Brain microvascular endothelial cell (primary cell): Measurements from ENCODE around the gene CETP.

Experiments used
- DNase-seq: peaks from one replicate; pipeline ENCODE4 v3.0.0-alpha.2; 2020
- H3K27ac ChIP-seq: fragments of 250-450 bp; sonication (Bioruptor Pico); 2 replicates; pipeline ENCODE4 v1.5.1; 2020; ENCODE audit warnings: mild to moderate bottlenecking, moderate library complexity
- H3K27me3 ChIP-seq: fragments of 250-450 bp; sonication (Bioruptor Pico); replicated peaks from 2 replicates; pipeline ENCODE4 v1.5.1; 2020; ENCODE audit warnings: mild to moderate bottlenecking
- H3K36me3 ChIP-seq: fragments of 250-450 bp; sonication (Bioruptor Pico); replicated peaks from 2 replicates; pipeline ENCODE4 v1.5.1; 2020; ENCODE audit warnings: mild to moderate bottlenecking
- H3K4me3 ChIP-seq: 2 replicates; pipeline ENCODE4 v1.5.1; 2011; ENCODE audit warnings: low read depth, mild to moderate bottlenecking, control low read depth, low read length, moderate library complexity
- CTCF ChIP-seq: IDR thresholded peaks from 2 replicates; pipeline ENCODE4 v1.5.1; 2011; ENCODE audit warnings: low read depth, mild to moderate bottlenecking, moderate library complexity, low read length, control low read depth, inconsistent platforms; ENCODE audit errors: missing control alignments
- in situ Hi-C: cut with HindIII; loops from 2 replicates; pipeline ENCODE4 v1.10.0; 2017; ENCODE audit warnings: low sequenced_read_pairs, low pct_ligation_motif_present

The CETP gene

GRCh38 chr16:56950455-56950854, 11.3 kb upstream of the CETP start:
- H3K27me3 ChIP-seq, result no peaks in the 10 kb centered on the region
- H3K4me3 ChIP-seq, result no peak overlapping the region
- in situ Hi-C loops, result no loop called here
- TF ChIP-seq CTCF, result no peak
- peaks cover 14% of the 10 kb centered on the region for H3K36me3 ChIP-seq
- no peak overlapping the region for H3K27ac ChIP-seq
- no peak for DNase-seq

GRCh38 chr16:56950881-56951771, 10.6 kb upstream of the CETP start:
- in situ Hi-C loops, result no loop called here
- Histone ChIP-seq H3K27me3 (no peaks in the 10 kb centered on the region), H3K36me3 (peaks cover 9% of the 10 kb centered on the region), H3K27ac (no peak overlapping the region), H3K4me3 (no peak overlapping the region)
- peak; percentile 87 for TF ChIP-seq CTCF
- peak; percentile 54 for DNase-seq

GRCh38 chr16:56953006-56953405, 8.7 kb upstream of the CETP start:
- Histone ChIP-seq H3K4me3 (no peak overlapping the region), H3K27ac (no peak overlapping the region), H3K27me3 (no peaks in the 10 kb centered on the region), H3K36me3 (no peaks in the 10 kb centered on the region)
- no peak for TF ChIP-seq CTCF
- no peak for DNase-seq
- in situ Hi-C loops, result no loop called here

- no peak overlapping the region for H3K4me3 ChIP-seq
- no peaks in the 10 kb centered on the region for H3K36me3 ChIP-seq
- in situ Hi-C loops, result no loop called here
- no peak for TF ChIP-seq CTCF
- no peaks in the 10 kb centered on the region for H3K27me3 ChIP-seq
- H3K27ac ChIP-seq, result no peak overlapping the region
- DNase-seq, result no peak
Measured at GRCh38 chr16:56956076-56956475, 5.7 kb upstream of the CETP start.

GRCh38 chr16:56956756-56957155, 5.0 kb upstream of the CETP start:
- Histone ChIP-seq H3K27ac (no peak overlapping the region), H3K27me3 (no peaks in the 10 kb centered on the region), H3K4me3 (no peak overlapping the region), H3K36me3 (no peaks in the 10 kb centered on the region)
- peak; percentile 46 for TF ChIP-seq CTCF
- no peak for DNase-seq
- in situ Hi-C loops, result no loop called here
